Measurements from ENCODE around the gene KRTAP5-5.

KRTAP5-5 gene

GRCh38 chr11:1674173-1675131, 44.9 kb downstream of the KRTAP5-5 start:
- in situ Hi-C loops (cut with MboI; ENCODE audit: low sequenced_read_pairs) = no loop called here

- in situ Hi-C loops (cut with MboI; ENCODE audit: low sequenced_read_pairs) = no loop called here
These were observed 46.1 kb downstream of the KRTAP5-5 start for GRCh38 chr11:1675536-1676228.

- in situ Hi-C loops (cut with MboI; ENCODE audit: low sequenced_read_pairs) = no loop called here
These were observed 46.7 kb downstream of the KRTAP5-5 start for GRCh38 chr11:1676229-1676740.

GRCh38 chr11:1679881-1680280, 50.3 kb downstream of the KRTAP5-5 start:
- in situ Hi-C loops (cut with MboI; ENCODE audit: low sequenced_read_pairs) = no loop called here
